HG02973 (cell line): ENCODE results near the gene CREG2.

Experiments used
- ATAC-seq: cut with Tn5 transposase; IDR thresholded peaks from one replicate; pipeline ENCODE4 v1.9.1; 2021; ENCODE audit warnings: moderate library complexity; ENCODE audit not compliant: unreplicated experiment

CREG2 gene, protein sequence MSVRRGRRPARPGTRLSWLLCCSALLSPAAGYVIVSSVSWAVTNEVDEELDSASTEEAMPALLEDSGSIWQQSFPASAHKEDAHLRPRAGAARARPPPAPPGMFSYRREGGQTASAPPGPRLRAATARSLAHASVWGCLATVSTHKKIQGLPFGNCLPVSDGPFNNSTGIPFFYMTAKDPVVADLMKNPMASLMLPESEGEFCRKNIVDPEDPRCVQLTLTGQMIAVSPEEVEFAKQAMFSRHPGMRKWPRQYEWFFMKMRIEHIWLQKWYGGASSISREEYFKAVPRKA

DNA sequence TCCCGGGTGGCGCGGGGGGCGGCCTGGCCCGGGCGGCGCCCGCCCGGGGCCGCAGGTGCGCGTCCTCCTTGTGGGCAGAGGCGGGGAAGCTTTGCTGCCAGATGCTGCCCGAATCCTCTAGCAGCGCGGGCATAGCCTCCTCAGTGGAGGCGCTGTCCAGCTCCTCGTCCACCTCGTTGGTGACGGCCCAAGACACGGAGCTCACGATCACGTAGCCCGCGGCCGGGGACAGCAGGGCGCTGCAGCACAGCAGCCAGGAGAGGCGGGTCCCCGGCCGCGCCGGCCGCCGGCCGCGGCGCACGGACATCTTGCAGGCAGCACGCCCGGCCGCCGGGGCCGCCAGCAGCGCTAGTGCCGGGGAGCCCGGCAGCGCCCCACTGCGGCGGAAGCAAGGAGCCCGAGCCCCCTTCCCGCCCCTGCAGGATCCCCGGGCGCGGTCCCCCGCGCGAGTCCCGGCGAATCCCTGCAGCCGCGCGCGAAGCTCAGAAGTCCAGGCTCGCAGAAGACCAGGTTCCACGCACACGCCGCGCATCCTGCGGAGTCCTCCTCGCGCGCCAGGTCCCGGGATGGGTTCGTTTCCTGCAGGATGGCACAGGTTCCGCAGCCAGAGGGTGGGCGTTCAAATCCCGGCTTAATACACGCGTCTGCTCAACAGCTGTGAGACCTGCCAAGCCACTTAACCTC is at the start of gene CREG2:
Gene CREG2, minus strand, starts transcription at position 353 of the 684 bp plus-strand sequence. Its CDS starts 46 bp downstream, at position 307.
- no peak for ATAC-seq

DNA sequence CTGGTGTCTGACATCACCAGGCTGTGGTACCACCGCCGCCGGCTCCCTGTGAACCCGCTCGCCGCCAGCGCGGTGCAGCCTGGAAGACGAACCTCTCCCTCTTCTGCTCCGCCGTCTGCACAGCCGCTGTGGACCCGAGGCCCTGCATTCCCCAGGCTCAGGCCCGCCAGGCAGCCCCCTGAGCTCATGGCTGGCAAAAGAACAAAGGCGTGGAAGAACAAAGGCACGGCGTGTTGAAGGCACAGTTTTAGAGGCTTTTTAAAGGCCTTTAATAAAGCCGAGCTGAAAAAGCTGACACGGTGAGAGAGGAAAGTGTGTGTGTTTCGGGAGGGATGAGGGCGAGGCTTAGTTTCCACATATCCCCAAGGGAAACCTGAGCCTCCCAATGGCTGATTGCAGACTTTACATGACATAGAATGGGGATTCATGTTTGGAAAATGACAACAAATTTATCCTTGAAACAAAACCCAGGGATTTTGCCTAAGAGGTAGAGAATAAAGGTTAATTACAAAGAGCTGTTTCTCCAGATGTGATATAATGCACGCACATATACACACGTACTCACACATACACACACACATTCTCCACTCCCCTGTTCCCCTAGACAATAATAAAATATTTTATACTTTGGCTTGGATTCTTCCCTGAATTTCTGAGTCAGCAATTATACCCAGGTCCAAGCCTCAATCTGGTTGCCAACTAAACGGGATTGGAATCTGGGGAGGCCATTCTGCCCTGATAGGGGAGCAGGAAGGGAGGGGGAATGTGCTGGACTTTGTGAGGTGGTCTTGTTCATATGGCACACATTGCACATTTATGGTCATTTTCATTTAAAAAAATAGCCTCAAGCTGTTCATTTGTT is 47.9 kb upstream of the CREG2 start:
- no peak for ATAC-seq

GRCh38 chr2:101433465-101433864 is 46.2 kb upstream of the CREG2 start:
- no peak for ATAC-seq

DNA sequence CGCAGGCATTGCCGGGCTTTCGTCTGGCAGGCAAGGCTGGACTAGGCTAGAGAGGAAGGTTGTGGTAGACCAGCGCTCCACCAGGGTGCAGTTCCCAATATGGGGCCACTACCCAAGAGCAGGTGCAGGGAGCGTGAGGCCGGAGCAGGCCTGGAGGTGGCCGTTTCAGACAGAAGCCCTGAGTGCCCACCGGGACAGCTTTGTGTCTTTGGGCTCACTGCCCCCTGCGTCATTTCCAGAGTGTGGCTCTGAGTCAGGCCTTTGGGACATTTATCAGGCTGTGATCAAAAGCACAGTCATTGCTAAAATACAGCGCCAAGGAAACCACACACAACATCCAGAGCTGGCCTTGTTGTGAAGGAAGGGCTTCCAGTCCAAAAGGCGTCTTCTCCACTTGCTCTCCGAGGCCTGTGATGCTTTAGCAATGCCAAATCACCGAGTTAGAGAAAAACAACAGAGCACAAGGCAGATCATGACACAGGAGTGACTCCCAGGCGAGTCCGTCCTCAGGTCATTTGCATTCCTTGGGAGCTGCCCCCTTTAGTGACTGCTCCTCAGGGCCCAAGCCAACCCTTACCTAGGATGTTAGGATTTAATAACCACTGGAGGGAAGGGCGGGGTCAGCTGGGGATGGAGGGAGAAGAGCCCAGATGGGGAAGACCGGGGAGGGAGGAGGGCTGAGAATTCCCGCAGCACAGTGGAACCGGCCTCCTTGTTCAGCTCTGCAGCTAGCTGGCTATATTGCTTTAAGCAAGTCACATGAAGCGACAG is 45.3 kb upstream of the CREG2 start:
- no peak for ATAC-seq

DNA sequence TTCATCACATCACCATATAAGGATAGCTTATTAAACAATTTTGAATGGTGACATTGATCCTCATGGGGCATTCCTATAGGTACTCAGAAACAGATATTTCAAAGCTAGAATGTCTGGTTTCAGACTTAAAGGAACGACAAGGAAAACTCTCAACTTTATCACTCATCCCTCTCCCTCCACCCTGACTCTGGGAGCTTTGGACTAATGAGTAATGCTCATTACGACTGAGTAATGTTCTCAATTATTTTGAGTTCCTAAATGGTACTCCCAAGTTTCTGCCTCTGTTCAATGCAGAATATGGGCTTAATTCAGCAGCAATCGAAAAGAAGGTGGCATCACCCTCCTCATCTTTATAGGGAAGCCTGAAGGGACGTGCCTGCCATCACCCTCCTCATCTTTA is 44.2 kb upstream of the CREG2 start:
- ATAC-seq = no peak

- ATAC-seq = no peak
Observed at GRCh38 chr2:101430156-101430555, 42.9 kb upstream of the CREG2 start.

- ATAC-seq = no peak
Observed at GRCh38 chr2:101429453-101429852, 42.1 kb upstream of the CREG2 start.

DNA sequence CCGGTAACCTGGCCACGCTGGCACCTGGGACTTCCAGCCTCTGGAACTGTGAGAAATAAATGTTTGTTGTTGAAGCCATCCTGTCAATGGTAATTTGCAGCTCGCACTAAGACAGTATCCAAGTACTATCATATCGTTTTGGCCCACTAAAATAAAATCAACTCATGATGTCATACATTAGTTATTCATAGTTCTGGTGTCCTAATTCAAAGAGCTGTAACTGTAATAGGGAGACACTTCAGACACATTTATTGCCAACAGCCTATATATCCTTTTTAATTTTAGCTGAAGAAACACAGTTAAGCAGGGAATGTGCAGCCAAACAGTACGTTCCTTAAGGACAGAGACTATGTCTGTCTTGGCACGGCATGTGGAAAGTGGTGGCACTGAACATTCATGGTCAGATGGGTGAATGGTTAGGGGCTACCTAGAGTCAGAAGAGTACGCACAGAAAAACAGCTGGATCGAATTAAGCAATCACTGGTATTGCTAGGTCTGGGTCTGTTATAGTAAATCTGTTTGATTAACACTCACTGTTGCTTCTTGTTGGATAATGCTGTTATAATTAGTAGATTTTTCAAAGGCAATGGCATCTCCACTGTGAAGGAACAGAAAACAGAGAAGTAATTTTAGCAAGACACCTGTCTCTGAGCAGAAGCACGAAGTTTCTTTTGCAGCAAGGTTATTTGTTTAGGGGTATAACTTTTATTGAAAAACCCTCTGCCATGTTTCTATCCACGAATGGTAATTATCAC is 41.3 kb upstream of the CREG2 start:
- ATAC-seq = no peak

GRCh38 chr2:101427743-101428142 is 40.4 kb upstream of the CREG2 start:
- ATAC-seq = no peak

- ATAC-seq = no peak
Observed at GRCh38 chr2:101427240-101427639, 39.9 kb upstream of the CREG2 start.

GRCh38 chr2:101426822-101427221 is 39.5 kb upstream of the CREG2 start:
- ATAC-seq = no peak

DNA sequence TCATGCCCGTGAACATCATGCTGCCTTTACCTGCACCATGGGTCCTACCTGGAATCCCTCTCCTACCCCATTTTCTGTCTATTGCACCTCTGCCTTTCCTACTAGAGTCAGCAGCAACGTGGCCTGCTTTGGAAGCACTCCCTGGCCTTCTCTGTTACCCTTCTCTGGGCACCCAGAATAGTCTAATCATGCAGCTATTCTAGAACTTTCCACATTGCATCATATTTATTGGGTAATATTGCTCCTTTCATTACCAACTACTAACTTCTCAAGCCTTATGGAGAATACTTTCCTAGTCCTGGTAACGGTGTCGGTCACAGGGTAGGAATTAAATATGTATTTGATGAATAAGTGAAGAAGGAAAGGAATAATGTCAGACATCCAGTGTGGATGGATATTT is 33.3 kb upstream of the CREG2 start:
- no peak for ATAC-seq

DNA sequence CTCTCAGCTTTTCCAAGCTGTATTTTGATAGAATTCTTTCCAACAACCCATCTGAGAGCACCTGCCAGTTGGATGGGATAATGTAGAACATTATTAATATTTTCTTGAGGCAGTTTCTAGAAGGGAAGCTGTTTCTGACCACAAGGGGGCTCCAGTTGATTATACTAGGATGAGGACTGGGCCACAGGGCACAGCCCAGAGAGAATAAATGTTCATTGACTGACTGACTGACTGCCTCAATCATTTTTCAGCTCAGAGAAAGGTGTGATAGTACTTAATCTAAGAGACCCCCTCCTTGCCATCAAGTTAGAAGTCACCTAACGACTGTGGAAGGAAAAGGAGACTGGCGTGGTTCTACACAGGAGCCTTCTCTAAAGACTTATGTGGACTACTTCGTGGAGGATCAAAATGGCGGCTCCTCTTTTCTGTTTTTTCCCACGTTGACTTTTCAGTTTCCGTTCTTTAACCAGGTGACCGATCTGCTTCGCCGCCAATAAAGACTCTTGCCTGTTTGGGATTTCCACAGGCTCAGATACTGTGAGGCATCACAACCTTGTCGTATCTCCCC is 31.9 kb upstream of the CREG2 start:
- no peak for ATAC-seq

GRCh38 chr2:101418460-101419095 is 31.3 kb upstream of the CREG2 start:
- no peak for ATAC-seq

DNA sequence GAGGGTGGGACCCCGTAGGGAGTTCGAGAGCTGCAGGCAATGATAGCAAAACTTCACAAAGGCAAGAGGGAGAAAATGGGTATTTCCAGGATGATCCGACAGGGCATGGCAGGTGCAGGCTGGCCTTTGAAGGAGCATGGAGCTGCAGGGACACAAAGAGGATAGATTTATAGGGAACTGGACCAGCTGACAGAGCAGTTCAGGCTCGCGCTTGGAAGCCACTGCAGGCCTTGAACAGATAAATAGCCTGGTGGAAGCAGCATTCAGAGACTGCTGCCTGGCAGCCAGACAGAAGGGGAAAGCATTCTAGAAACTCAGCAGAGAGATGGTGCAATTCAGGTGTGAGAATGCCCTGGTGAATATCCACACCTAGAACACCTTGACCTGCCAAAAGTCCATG is 29.3 kb upstream of the CREG2 start:
- ATAC-seq = no peak

- ATAC-seq = no peak
Observed at GRCh38 chr2:101415884-101416283, 28.6 kb upstream of the CREG2 start.

DNA sequence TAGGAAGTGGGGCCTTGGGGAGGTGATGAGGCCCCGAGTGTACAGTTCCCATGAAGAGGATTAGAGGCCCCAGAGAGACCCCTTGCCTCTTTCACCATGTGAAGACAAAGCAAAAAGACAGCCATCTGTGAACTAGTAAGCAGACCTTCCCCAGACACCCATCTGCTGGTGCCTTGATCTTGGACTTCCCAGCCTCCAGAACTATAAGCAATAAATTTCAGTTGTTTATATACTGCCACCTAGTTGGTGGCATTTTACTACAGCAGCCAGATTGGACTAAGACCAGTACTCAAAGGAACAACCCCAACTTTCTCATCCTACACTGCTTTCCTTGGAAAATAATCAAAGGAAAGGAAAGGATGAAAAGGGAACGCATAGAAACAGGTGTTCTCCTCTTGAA is 27.9 kb upstream of the CREG2 start:
- ATAC-seq = no peak

DNA sequence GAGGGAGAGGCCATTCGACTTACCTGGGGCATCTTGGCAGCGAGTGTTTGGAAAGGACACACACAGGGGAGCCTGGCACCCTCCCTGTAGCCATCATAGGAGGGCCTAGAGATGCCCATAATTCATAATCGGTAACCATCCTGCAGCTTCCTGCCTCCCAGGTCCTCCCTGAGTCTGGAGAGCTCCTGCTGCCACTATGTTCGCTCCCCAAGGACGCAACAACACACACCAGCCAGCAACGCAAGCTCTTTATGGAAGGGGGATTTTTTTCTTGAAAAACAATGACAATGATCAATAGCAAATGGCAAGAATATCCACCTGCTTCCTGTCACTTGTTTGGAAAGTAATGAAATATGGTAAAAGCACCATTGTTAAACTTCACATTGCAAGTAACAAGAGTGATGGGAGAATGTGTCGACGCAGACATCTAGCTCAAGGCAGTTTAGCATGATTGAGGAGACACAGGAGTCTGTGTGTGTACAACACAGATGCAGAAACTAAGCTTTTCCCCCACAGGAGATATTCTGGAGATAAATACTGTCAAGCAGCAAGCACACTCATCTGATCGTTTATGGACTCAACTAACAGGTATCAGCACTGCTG is 24.9 kb upstream of the CREG2 start:
- ATAC-seq = no peak

- ATAC-seq = no peak
Observed at GRCh38 chr2:101410746-101411145, 23.4 kb upstream of the CREG2 start.
